Psoas muscle (tissue), 8 donors: ENCODE measurements around the gene AKT1. TPM values are rescaled to one million over a fixed set of nuclear protein-coding genes. Genes with fewer than 3 reads are reported as not detected.

ENCODE experiments used
- ATAC-seq, 4 donors: fragments of 200-7000 bp; cut with Tn5 transposase; one replicate each; pipeline ENCODE4 v1.9.1; 2020; ENCODE audit warnings: moderate library complexity in 3 of 4, mild to moderate bottlenecking in 2 of 4
- DNase-seq, 2 donors: peaks; one replicate each; pipeline ENCODE4 v3.0.0-alpha.2; 2020
- H3K27ac ChIP-seq: fragments of 200-600 bp; one replicate; pipeline ENCODE4 v1.8.0; 2022
- H3K27me3 ChIP-seq, 3 donors: fragments of 200-600 bp in 1 of 3; one replicate each; pipeline versions ENCODE4 v1.6.1 to v1.8.0; 2013 to 2022; ENCODE audit warnings: low read length in 2 of 3, mild to moderate bottlenecking in 2 of 3, moderate library complexity in 1 of 3; ENCODE audit not compliant: insufficient read depth in 3 of 3
- H3K36me3 ChIP-seq, 2 donors: fragments of 200-600 bp in 1 of 2; one replicate each; pipeline versions ENCODE4 v1.6.1 to v1.8.0; 2013 to 2022; ENCODE audit warnings: low read depth in 1 of 2, mild to moderate bottlenecking in 1 of 2, moderate library complexity in 1 of 2; ENCODE audit not compliant: insufficient read depth in 1 of 2
- H3K4me1 ChIP-seq: fragments of 200-600 bp; one replicate; pipeline ENCODE4 v1.8.0; 2022
- H3K4me3 ChIP-seq: fragments of 200-600 bp; one replicate; pipeline ENCODE4 v1.8.0; 2022; ENCODE audit warnings: mild to moderate bottlenecking
- H3K9me3 ChIP-seq: fragments of 200-600 bp; one replicate; pipeline ENCODE4 v1.8.0; 2022
- CTCF ChIP-seq: fragments of 200-600 bp; IDR thresholded peaks from one replicate; pipeline ENCODE4 v1.8.0; 2022; ENCODE audit warnings: antibody characterized with exemption
- WGBS, 3 donors: extraction: QIAGEN DNeasy Blood & Tissue Kit; methylation state at CpG; one replicate each; pipeline versions ENCODE4 v1.1.6 to v1.1.7; 2013; 5-methylcytosine and 5-hydroxymethylcytosine counted together
- intact Hi-C, 2 donors: fragments of 100-400 bp; cut with DNase I; formaldehyde crosslinking; loops; one replicate each; pipeline versions ENCODE4 v1.11.0 to v1.14.2; 2022
- polyA plus RNA-seq, 3 donors: library from polyadenylated mRNA; stranded (reverse); fragments of 200-250 nt; gene quantifications; one replicate each; pipeline ENCODE4 v1.2.3, GENCODE V29; 2013
- total RNA-seq, 4 donors: library from RNA; stranded (reverse); fragmentation: NEBNext Ultra II Directional in 2 of 4; extraction: Animal tissue kit (Norgen Biotek cat#: 25700) in 2 of 4; gene quantifications; one replicate each; pipeline versions ENCODE4 v1.2.1 to v1.2.4, GENCODE V29; 2021 to 2023
- donor health status: healthy with polysubstance abuse.
- donor health status: DM: no; HTN: no; CAD: no; lungs with moderate emphysema.
- donor health status: Bipolar disorder and iron deficiency.
- donor health status: healthy.
- donor health status: DM: yes; HTN: yes; CAD: no.
- donor health status: DM: no; HTN: no; CAD: no.
- donor health status: DM: no; HTN: no; CAD: no.
- donor health status: DM: yes; HTN: yes; CAD: no.

Gene AKT1
- total and polyA plus RNA-seq, 7 donors, result 51.9 to 102 (median 62.0) TPM

DNA sequence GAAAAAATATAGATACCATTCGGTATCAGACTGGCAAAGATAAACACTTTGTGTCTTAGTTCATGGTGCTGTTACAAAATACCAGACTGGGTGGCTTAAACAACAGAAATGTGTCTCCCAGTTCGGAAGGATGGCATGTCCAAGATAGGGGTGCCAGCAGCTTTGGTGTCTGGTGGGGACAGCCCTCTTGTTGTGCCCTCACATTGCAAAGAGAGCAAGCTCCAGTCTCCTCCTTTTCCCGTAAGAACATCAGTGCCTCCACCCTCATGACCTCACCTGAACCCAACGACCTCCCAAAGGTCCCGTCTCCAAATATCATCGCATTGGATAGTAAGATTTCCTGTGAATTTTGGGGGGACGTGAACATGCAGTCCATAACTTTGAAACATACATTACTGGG is 17.7 kb upstream of the AKT1 start:
- Histone ChIP-seq H3K4me3 (no peak overlapping the region), H3K9me3 (no peaks in the 10 kb centered on the region), H3K36me3 (no peaks in the 10 kb centered on the region), H3K4me1 (peaks cover 27% of the 10 kb centered on the region), H3K27me3 (no peaks in the 10 kb centered on the region), H3K27ac (no peak overlapping the region)
- TF ChIP-seq CTCF, result no peak
- intact Hi-C loops, result no loop called here
- no peak for DNase-seq
- no peak for ATAC-seq
- WGBS, 3 donors, result 66 to 81% (median 66%) methylated on average over 7 of the region's 7 CpGs

DNA sequence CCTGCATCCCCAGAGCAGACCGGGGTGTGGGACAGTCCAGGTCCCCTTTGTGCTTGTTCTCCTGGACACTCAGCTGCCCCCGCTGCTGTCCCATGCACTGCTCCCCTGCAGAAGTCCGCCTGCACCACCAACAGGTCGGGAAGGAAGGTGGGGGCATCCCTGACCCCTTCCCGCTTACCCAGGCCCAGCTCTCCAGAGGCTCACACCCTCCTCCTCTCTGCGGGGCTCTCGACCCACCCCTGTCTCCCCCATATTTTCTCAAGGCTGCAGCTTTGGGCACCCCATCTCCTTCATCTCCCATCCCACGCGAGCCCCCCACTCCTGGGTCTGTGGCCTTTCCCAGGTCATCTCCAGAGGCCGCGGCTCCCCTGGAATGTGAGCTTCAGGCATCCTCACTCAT is 14.8 kb upstream of the AKT1 start:
- DNase-seq, result no peak
- peaks cover 26% of the 10 kb centered on the region for H3K4me1 ChIP-seq
- H3K9me3 ChIP-seq, result no peaks in the 10 kb centered on the region
- no peak for TF ChIP-seq CTCF
- 79 to 96% (median 90%) methylated on average over 10 to 11 of the region's 11 CpGs for WGBS, 3 donors
- intact Hi-C loops, result no loop called here
- no peaks in the 10 kb centered on the region for H3K36me3 ChIP-seq
- H3K27me3 ChIP-seq, result no peaks in the 10 kb centered on the region
- H3K27ac ChIP-seq, result no peak overlapping the region
- no peak overlapping the region for H3K4me3 ChIP-seq
- no peak for ATAC-seq

DNA sequence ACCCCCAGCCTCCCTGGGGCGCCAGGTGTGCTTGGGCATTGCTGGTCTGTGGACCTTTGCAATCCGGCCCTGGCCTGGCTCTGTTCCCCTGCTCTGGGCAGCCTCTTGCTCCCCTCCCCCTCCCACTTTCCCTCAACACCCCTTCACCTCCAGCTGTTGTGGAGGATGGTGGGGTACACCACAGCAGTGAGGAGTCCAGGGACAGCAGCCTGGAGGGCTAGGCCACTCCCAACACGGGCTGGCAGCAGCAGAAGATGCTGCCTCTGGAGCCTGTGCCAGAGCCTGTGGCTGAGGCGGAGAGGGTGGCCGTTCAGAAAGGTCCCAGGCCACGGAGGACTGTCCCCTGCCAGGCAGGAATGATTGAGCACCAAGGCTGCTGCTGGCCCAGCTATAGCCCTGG is 12.9 kb upstream of the AKT1 start:
- ATAC-seq, result no peak
- Histone ChIP-seq H3K36me3 (no peaks in the 10 kb centered on the region), H3K4me3 (no peak overlapping the region), H3K9me3 (no peaks in the 10 kb centered on the region), H3K27me3 (no peaks in the 10 kb centered on the region), H3K27ac (no peak overlapping the region), H3K4me1 (peaks cover 18% of the 10 kb centered on the region)
- no peak for TF ChIP-seq CTCF
- 67 to 74% (median 69%) methylated on average over 5 to 6 of the region's 6 CpGs for WGBS, 3 donors
- no peak for DNase-seq
- intact Hi-C loops, result no loop called here

DNA sequence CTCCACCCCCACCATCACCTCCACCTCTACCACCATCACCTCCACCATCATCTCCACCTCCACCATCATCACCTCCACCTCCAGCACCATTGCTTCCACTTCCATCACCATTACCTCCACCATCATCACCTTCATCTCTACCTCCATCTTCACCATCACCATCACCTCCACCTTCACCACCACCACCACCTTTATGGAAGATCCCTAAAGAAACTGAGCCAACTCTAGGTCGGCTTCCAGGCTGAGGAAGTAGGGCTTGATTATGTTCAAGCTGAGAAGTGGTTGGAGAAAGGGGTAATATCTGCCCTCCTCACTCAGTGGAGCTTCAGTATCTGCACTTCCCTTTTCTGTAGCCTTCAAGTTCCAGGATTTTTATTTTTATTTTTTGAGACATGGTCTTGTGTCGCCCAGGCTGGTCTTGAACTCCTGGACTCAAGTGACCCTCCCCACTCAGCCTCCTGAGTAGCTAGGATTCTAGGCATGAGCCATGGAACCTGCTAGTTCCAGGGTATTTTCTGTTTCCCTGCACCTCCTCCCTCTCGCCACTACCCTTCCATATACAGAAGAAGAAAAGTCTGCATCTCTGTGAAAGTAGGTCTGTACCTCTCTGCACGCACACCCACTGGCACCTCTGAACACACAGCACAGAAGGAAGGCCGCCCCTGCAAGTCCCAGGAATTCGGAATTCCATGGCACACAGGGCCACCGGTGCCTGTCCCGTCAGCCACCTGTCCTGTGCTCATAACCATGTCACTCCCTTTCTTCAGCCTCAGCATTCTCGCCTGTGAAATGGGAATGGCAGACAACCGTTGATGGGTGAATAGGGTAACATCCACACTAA is 11.3 kb upstream of the AKT1 start:
- intact Hi-C loops, result no loop called here
- no peak for TF ChIP-seq CTCF
- H3K4me1 ChIP-seq, result peaks cover 29% of the 10 kb centered on the region
- no peaks in the 10 kb centered on the region for H3K27me3 ChIP-seq
- H3K9me3 ChIP-seq, result no peaks in the 10 kb centered on the region
- WGBS, 3 donors, result 82 to 88% (median 85%) methylated on average over 10 of the region's 10 CpGs
- no peak overlapping the region for H3K27ac ChIP-seq
- no peak overlapping the region for H3K4me3 ChIP-seq
- DNase-seq (no peak), ATAC-seq (no peak)
- no peaks in the 10 kb centered on the region for H3K36me3 ChIP-seq
